DND-41 (cell line): ENCODE data around the gene CACNA1D.

Experiments used
- ATAC-seq: fragments of 200-7000 bp; cut with Tn5 transposase; 3 replicates; pipeline ENCODE4 v1.9.1; 2021; ENCODE audit warnings: low read depth; ENCODE audit not compliant: insufficient read depth
- DNase-seq: peaks from one replicate; pipeline ENCODE4 v3.0.0-alpha.2; 2020
- H2AFZ ChIP-seq: 2 replicates; pipeline ENCODE4 v1.6.0; 2012; ENCODE audit warnings: low read depth, low read length
- H3K27ac ChIP-seq: 2 replicates; pipeline ENCODE4 v1.5.1; 2012; ENCODE audit warnings: low read length, inconsistent platforms
- H3K27me3 ChIP-seq: fragments of 200-600 bp; sonication (generic); 2 replicates; pipeline ENCODE4 v1.6.0; 2012; ENCODE audit warnings: low read length, mild to moderate bottlenecking, inconsistent platforms; ENCODE audit not compliant: insufficient read depth, poor library complexity
- H3K36me3 ChIP-seq: 2 replicates; pipeline ENCODE4 v1.5.1; 2012; ENCODE audit warnings: low read length, inconsistent platforms; ENCODE audit not compliant: insufficient read depth
- H3K4me1 ChIP-seq: 2 replicates; pipeline ENCODE4 v1.5.1; 2012; ENCODE audit warnings: mild to moderate bottlenecking, low read length; ENCODE audit not compliant: insufficient read depth
- H3K4me2 ChIP-seq: 2 replicates; pipeline ENCODE4 v1.6.0; 2012; ENCODE audit warnings: mild to moderate bottlenecking, moderate library complexity, low read length, inconsistent platforms; ENCODE audit not compliant: insufficient read depth
- H3K4me3 ChIP-seq, 2 experiments: fragments of 200-600 bp in 1 of 2; shearing (Covaris generic) in 1 of 2; 2 replicates each; pipeline ENCODE4 v1.5.1; 2012 to 2016; ENCODE audit warnings: inconsistent platforms in 2 of 2, low read length in 2 of 2, mild to moderate bottlenecking in 2 of 2, low read depth in 1 of 2, moderate library complexity in 1 of 2
- H3K79me2 ChIP-seq: 2 replicates; pipeline ENCODE4 v1.6.0; 2012; ENCODE audit warnings: low read length, inconsistent platforms; ENCODE audit not compliant: insufficient read depth
- H3K9ac ChIP-seq: 2 replicates; pipeline ENCODE4 v1.6.0; 2012; ENCODE audit warnings: low read depth, mild to moderate bottlenecking, inconsistent platforms, low read length, moderate library complexity
- H3K9me3 ChIP-seq: 2 replicates; pipeline ENCODE4 v1.5.1; 2012; ENCODE audit warnings: low read length, moderate library complexity, mild to moderate bottlenecking, inconsistent platforms; ENCODE audit not compliant: insufficient read depth, severe bottlenecking
- H4K20me1 ChIP-seq: 2 replicates; pipeline ENCODE4 v1.6.0; 2012; ENCODE audit warnings: low read length; ENCODE audit not compliant: insufficient read depth
- EZH2 ChIP-seq: IDR thresholded peaks from 3 replicates; pipeline ENCODE4 v1.6.1; 2012; ENCODE audit warnings: borderline replicate concordance, low read depth, mild to moderate bottlenecking, moderate library complexity, low read length, inconsistent platforms; ENCODE audit not compliant: severe bottlenecking
- TF ChIP-seq, protein P1 (sequence below): IDR thresholded peaks from 2 replicates; pipeline ENCODE4 v1.5.1; 2012; ENCODE audit warnings: borderline replicate concordance, low read length, moderate library complexity, mild to moderate bottlenecking; ENCODE audit not compliant: poor library complexity, severe bottlenecking; ENCODE audit errors: extremely low read depth

CACNA1D gene

DNA sequence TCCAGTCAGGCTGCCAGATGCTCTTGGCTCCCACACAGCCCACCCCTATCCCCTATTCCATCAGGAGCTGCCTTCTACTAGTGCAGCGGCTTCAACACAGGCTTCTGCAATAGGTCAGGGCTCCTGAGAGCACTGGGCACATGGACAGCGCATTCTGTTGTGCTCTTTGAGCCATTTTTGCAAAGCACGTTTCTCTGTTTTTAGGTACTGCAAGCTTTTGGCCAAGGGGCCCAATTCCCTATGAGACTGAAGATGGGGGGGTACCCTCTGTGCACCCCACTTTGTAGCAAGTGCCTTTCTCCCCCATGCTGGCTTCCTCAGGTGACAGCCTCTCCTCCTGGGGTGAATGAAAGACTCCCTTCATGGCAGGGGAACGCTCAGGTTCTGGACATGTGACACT, 320.7 kb downstream of the CACNA1D start:
- peaks cover 15% of the 10 kb centered on the region for H3K27me3 ChIP-seq
- H3K4me3 ChIP-seq, result no peak overlapping the region
- no peak overlapping the region for H3K4me2 ChIP-seq
- DNase-seq (no peak), ATAC-seq (no peak)
- TF ChIP-seq, protein P1, sequence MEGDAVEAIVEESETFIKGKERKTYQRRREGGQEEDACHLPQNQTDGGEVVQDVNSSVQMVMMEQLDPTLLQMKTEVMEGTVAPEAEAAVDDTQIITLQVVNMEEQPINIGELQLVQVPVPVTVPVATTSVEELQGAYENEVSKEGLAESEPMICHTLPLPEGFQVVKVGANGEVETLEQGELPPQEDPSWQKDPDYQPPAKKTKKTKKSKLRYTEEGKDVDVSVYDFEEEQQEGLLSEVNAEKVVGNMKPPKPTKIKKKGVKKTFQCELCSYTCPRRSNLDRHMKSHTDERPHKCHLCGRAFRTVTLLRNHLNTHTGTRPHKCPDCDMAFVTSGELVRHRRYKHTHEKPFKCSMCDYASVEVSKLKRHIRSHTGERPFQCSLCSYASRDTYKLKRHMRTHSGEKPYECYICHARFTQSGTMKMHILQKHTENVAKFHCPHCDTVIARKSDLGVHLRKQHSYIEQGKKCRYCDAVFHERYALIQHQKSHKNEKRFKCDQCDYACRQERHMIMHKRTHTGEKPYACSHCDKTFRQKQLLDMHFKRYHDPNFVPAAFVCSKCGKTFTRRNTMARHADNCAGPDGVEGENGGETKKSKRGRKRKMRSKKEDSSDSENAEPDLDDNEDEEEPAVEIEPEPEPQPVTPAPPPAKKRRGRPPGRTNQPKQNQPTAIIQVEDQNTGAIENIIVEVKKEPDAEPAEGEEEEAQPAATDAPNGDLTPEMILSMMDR, result no peak
- TF ChIP-seq EZH2, result no peak
- H3K9ac ChIP-seq, result no peak overlapping the region
- H3K36me3 ChIP-seq, result no peaks in the 10 kb centered on the region
- no peak overlapping the region for H3K27ac ChIP-seq
- H3K9me3 ChIP-seq, result no peaks in the 10 kb centered on the region
- H3K4me1 ChIP-seq, result peaks cover 19% of the 10 kb centered on the region
- H3K79me2 ChIP-seq, result no peaks in the 10 kb centered on the region
- peaks cover 14% of the 10 kb centered on the region for H4K20me1 ChIP-seq
- no peak overlapping the region for H2AFZ ChIP-seq

- no peak for DNase-seq
- H3K4me2 ChIP-seq, result no peak overlapping the region
- no peak overlapping the region for H2AFZ ChIP-seq
- H3K36me3 ChIP-seq, result no peaks in the 10 kb centered on the region
- H4K20me1 ChIP-seq, result peaks cover 14% of the 10 kb centered on the region
- TF ChIP-seq EZH2, result no peak
- TF ChIP-seq, protein P1, result no peak
- ATAC-seq, result no peak
- H3K9ac ChIP-seq, result no peak overlapping the region
- peaks cover 19% of the 10 kb centered on the region for H3K4me1 ChIP-seq
- no peaks in the 10 kb centered on the region for H3K79me2 ChIP-seq
- H3K27me3 ChIP-seq, result peaks cover 15% of the 10 kb centered on the region
- H3K9me3 ChIP-seq, result no peaks in the 10 kb centered on the region
- no peak overlapping the region for H3K4me3 ChIP-seq
- H3K27ac ChIP-seq, result no peak overlapping the region
Measured at GRCh38 chr3:53815651-53816050, 321.2 kb downstream of the CACNA1D start.

- Histone ChIP-seq H3K79me2 (no peaks in the 10 kb centered on the region), H4K20me1 (peaks cover 11% of the 10 kb centered on the region), H3K9me3 (no peaks in the 10 kb centered on the region), H3K27me3 (peaks cover 15% of the 10 kb centered on the region), H3K4me3 (no peak overlapping the region), H3K27ac (no peak overlapping the region), H3K36me3 (no peaks in the 10 kb centered on the region), H2AFZ (no peak overlapping the region), H3K4me2 (no peak overlapping the region), H3K4me1 (peaks cover 19% of the 10 kb centered on the region), H3K9ac (no peak overlapping the region)
- DNase-seq (no peak), ATAC-seq (no peak)
- TF ChIP-seq EZH2, result no peak
- TF ChIP-seq, protein P1, result no peak
Measured at GRCh38 chr3:53816425-53816824, 322.0 kb downstream of the CACNA1D start.

DNA sequence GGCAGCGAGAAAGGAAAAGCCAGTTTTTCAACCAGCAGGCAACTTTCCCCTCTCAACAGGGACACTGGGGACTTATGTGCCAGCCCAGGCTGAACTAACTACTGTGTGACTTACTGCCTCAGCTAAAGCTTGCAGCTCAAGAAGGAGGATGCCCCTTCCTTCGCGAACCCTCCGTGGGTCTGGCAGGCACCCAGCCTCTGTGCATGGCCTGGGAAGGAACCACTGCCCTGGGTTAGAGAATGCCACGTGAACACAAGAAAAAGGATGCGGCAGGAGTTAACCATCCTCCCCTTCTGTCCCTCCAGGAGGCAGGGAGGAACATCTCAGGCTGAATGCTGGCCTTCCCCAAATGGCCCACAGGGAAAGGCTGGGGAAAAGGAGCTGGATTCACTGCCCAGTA, 322.8 kb downstream of the CACNA1D start:
- H3K9ac ChIP-seq, result no peak overlapping the region
- TF ChIP-seq, protein P1, result no peak
- no peak for TF ChIP-seq EZH2
- peaks cover 19% of the 10 kb centered on the region for H3K4me1 ChIP-seq
- H3K27me3 ChIP-seq, result peaks cover 15% of the 10 kb centered on the region
- no peak overlapping the region for H2AFZ ChIP-seq
- DNase-seq (no peak), ATAC-seq (no peak)
- no peaks in the 10 kb centered on the region for H3K36me3 ChIP-seq
- H3K27ac ChIP-seq, result no peak overlapping the region
- no peak overlapping the region for H3K4me3 ChIP-seq
- no peaks in the 10 kb centered on the region for H3K9me3 ChIP-seq
- H3K79me2 ChIP-seq, result no peaks in the 10 kb centered on the region
- no peak overlapping the region for H3K4me2 ChIP-seq
- H4K20me1 ChIP-seq, result peaks cover 11% of the 10 kb centered on the region
